C4-2B (cell line): Measurements from ENCODE around the gene SCN5A.

Source experiments
- ZFX ChIP-seq: fragments of 450-650 bp; IDR thresholded peaks from 2 replicates; pipeline ENCODE4 v1.6.1; 2017
- TF ChIP-seq, protein P1 (sequence below): fragments of 450-650 bp; conservative IDR thresholded peaks from 2 replicates; pipeline ENCODE4 v1.5.1; 2017; ENCODE audit warnings: mild to moderate bottlenecking

GRCh38 chr3:38560284-38560683, 89.2 kb downstream of the SCN5A start:
- TF ChIP-seq, protein P1, sequence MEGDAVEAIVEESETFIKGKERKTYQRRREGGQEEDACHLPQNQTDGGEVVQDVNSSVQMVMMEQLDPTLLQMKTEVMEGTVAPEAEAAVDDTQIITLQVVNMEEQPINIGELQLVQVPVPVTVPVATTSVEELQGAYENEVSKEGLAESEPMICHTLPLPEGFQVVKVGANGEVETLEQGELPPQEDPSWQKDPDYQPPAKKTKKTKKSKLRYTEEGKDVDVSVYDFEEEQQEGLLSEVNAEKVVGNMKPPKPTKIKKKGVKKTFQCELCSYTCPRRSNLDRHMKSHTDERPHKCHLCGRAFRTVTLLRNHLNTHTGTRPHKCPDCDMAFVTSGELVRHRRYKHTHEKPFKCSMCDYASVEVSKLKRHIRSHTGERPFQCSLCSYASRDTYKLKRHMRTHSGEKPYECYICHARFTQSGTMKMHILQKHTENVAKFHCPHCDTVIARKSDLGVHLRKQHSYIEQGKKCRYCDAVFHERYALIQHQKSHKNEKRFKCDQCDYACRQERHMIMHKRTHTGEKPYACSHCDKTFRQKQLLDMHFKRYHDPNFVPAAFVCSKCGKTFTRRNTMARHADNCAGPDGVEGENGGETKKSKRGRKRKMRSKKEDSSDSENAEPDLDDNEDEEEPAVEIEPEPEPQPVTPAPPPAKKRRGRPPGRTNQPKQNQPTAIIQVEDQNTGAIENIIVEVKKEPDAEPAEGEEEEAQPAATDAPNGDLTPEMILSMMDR = no peak; the same call in 1 of the 2 replicates
- no peak for TF ChIP-seq ZFX
